Measurements from ENCODE around the gene PXN. TPM values are rescaled to one million over a fixed set of nuclear protein-coding genes. Genes with fewer than 3 reads are reported as not detected.

Gene PXN
- total and polyA plus RNA-seq, 2 experiments from 2014 or later: 43.8 to 67.9 TPM

DNA sequence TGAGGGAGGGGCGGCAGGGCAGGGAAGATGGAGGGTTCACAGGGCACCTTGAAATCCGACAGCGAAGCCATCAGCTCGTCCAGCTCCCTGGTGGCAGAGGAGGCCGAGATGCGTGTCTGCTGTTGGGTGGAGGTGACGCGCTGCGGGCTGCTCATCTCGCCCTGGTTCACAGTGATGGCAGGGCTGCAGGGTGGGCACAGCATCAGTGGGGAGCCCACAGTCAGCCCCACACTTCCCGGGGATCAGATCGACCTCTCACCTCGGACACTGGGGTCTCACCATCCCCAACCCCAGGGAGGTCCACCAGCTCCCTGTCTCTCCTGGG is 44.0 kb downstream of the PXN start:
- peaks cover 25% of the 10 kb centered on the region for H3K36me3 ChIP-seq
- DNase-seq (ENCODE audit: low read depth in 1 of 2, low spot score in 1 of 2): no peak

DNA sequence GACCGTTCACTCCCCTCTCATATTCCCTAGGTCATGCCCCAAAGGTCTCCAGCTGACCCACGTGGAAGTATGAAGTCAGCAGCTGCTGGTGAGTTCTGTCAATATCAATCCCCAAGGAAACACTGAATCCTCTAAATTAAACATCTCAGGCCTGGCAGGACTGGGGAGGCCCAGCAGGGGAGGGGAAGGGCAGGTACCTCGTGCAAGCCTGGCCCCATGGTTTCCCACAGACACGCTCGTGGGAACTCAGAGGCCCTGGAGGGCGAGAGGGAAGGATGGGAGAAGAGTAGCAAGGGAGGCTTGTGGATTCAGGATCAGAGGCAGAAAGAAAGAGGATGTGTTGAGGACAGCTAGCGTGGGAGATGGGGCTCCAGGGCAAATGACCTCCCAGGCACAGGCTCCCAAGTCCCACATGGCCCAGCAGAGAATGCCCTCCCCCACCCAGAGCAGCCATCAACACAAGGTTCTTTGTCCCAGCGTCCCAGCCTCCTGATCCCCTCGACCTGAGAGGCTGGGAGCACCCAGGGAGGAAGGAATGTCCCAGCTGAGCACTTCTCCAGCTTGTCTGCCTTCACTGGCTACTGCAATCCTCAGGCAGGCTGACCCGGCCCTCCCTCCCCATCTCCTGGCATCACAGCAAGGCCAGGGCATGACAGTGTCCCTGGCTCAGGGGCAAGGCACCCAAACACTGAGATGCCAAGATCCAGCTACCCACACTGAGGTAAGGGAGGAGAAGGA is 44.5 kb downstream of the PXN start:
- Histone ChIP-seq H3K27me3 (no peaks in the 10 kb centered on the region), H3K27ac (no peak overlapping the region), H3K9me3 (ENCODE audit: low read depth) (no peaks in the 10 kb centered on the region), H3K36me3 (peaks cover 25% of the 10 kb centered on the region), H3K4me1 (ENCODE audit: low read depth) (peaks cover 9% of the 10 kb centered on the region), H3K4me3 (no peak overlapping the region)
- DNase-seq (ENCODE audit: low read depth in 1 of 2, low spot score in 1 of 2): no peak
- TF ChIP-seq, protein P1, sequence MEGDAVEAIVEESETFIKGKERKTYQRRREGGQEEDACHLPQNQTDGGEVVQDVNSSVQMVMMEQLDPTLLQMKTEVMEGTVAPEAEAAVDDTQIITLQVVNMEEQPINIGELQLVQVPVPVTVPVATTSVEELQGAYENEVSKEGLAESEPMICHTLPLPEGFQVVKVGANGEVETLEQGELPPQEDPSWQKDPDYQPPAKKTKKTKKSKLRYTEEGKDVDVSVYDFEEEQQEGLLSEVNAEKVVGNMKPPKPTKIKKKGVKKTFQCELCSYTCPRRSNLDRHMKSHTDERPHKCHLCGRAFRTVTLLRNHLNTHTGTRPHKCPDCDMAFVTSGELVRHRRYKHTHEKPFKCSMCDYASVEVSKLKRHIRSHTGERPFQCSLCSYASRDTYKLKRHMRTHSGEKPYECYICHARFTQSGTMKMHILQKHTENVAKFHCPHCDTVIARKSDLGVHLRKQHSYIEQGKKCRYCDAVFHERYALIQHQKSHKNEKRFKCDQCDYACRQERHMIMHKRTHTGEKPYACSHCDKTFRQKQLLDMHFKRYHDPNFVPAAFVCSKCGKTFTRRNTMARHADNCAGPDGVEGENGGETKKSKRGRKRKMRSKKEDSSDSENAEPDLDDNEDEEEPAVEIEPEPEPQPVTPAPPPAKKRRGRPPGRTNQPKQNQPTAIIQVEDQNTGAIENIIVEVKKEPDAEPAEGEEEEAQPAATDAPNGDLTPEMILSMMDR (IDR thresholded peaks at IDR 0.05; ENCODE audit: low read depth, low read length): no peak

More for the DNA sequence above, 44.0 kb downstream of the PXN start:
- Histone ChIP-seq H3K27ac (no peak overlapping the region), H3K4me3 (no peak overlapping the region), H3K27me3 (no peaks in the 10 kb centered on the region), H3K4me1 (ENCODE audit: low read depth) (peaks cover 9% of the 10 kb centered on the region), H3K9me3 (ENCODE audit: low read depth) (no peaks in the 10 kb centered on the region)
- TF ChIP-seq, protein P1 (IDR thresholded peaks at IDR 0.05; ENCODE audit: low read depth, low read length): no peak

DNA sequence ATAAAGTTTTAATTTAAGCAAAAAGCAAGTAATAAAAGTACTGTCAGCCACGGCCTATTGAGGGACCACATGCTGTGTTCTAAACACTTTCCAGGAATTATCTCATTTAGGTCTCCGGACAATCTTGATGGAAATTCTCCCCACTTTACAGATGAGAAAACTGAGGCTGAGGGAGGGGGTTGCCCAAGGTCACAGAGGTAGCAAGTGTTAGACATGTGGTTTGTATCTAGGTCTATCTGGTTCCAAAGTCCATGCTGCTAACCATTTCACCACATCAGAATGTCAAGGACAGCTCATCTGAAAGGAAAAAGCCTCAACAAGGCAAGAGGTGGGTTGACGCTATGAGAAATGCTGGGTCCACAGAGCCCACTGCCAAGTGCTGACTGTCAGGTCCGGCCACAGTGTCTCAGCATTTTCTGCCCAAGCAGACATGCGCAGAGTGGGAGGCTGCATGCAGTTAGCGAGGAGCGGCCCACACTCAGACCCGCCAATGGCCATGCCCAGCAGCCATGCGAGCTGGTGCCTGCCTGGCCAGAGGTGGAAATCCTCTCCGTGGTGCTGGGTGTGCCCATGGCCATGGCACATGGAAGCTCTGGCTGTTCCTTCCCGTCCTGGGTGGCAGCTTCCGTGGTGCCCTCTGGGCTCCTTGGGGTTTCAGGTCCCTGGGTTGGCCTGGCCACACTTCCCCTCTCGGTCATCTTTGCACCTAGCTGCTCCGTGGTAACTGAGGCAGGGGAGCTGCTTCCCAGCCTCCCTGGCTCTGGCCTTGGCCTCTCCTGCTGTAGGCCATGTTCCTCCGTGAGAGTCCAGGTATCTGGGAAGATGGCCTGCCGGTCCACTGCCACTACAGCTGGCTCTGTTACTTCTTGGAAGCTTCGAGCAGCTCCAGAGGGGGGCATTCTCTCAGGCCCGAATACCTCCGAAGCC is 46.6 kb downstream of the PXN start:
- H3K36me3 ChIP-seq: peaks cover 31% of the 10 kb centered on the region
- no peak overlapping the region for H3K4me3 ChIP-seq
- H3K4me1 ChIP-seq (ENCODE audit: low read depth): no peaks in the 10 kb centered on the region
- no peak overlapping the region for H3K27ac ChIP-seq
- H3K27me3 ChIP-seq: no peaks in the 10 kb centered on the region
- no peak for DNase-seq (ENCODE audit: low read depth in 1 of 2, low spot score in 1 of 2)
- TF ChIP-seq, protein P1 (IDR thresholded peaks at IDR 0.05; ENCODE audit: low read depth, low read length): no peak
- H3K9me3 ChIP-seq (ENCODE audit: low read depth): no peaks in the 10 kb centered on the region

DNA sequence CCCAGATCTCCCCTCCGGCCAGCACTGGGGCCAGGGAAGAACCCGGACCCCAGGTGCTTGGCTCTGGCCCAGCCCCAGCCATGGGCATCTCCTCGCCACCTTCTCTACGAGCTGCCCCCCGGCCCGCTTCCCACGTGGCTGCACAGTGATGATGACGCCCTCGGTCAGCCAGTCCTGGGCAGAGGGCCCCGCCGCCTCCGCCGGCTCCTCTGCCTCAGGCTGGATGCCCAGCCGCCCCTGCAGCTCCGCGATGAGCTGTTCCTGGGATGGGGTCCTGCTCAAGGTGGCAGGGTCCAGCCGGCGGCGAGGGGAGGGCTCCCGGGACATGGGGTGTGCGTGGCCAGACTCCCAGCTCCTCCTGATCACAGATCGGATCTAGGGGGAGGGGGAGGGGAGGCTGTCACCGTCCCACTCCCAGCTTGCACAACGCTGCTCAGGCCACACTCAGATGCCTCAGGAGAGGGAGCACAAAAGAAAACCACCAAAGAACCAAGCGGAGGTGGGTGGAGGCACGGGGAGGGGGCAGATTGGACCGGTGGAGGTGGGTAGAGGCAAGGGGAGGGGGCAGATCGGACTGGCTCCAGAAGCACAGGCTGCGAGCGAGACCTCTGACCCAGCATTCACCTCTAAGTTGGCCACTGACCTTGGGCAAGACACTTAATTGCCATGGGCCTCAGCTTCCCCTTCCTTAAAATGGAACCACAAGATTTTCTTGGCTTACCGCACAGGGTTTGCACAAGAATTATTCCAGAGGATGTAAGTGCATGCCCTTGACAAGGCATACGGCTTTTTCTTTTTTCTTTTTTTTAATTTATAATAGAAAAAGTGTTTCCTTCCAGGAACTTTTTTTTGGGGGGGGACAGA is 48.6 kb downstream of the PXN start:
- Histone ChIP-seq H3K36me3 (peaks cover 30% of the 10 kb centered on the region), H3K27ac (no peak overlapping the region), H3K4me1 (ENCODE audit: low read depth) (no peaks in the 10 kb centered on the region), H3K4me3 (no peak overlapping the region), H3K9me3 (ENCODE audit: low read depth) (no peaks in the 10 kb centered on the region), H3K27me3 (no peaks in the 10 kb centered on the region)
- TF ChIP-seq, protein P1 (IDR thresholded peaks at IDR 0.05; ENCODE audit: low read depth, low read length): no peak
- DNase-seq (ENCODE audit: low read depth in 1 of 2, low spot score in 1 of 2): no peak

Data from cardiac muscle cell (in vitro differentiated cells and primary cell).